Measurements from ENCODE around the gene ART3.

The ART3 gene

DNA sequence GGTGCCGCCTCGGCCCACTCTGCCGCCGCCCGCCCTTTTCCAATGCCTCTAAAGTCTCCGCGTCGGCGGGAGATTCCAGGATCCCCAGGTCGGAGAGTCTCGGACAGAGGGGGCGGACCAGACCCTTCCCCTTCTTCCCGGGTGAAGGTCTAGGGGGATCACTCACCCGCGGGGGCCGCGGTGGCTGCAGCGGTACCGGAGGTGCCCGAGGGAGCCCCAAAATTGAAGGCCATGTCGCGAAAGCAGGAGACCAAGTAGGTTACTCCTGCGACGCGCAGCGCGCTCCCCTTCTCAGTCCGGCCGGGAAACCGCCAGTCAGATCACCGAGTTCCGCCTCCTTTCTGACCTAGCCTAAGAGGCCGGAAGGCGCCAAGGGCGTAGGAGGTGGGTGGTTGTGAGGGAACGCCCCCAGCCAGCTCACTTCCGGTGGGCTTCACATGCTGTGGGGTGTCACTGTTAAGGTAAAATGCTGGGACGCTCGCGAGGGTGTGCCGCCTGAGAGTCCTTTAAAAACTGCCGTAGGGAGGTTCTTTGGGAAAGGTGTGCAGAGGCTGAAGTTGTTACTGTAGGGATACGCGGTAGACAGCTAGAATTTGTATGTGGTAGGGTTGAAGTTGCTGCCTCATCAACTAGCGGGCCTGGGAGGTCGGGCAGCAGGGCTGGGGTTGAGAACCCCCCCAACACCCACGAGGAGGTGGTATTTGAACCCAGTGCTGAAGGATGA is 73.8 kb downstream of the ART3 start, which contains the start of gene NUP54:
TSS of gene NUP54 (minus strand) at position 256 of the 724 bp plus-strand sequence. CDS start at position 233, 23 bp downstream.
- TF ChIP-seq, protein P1, sequence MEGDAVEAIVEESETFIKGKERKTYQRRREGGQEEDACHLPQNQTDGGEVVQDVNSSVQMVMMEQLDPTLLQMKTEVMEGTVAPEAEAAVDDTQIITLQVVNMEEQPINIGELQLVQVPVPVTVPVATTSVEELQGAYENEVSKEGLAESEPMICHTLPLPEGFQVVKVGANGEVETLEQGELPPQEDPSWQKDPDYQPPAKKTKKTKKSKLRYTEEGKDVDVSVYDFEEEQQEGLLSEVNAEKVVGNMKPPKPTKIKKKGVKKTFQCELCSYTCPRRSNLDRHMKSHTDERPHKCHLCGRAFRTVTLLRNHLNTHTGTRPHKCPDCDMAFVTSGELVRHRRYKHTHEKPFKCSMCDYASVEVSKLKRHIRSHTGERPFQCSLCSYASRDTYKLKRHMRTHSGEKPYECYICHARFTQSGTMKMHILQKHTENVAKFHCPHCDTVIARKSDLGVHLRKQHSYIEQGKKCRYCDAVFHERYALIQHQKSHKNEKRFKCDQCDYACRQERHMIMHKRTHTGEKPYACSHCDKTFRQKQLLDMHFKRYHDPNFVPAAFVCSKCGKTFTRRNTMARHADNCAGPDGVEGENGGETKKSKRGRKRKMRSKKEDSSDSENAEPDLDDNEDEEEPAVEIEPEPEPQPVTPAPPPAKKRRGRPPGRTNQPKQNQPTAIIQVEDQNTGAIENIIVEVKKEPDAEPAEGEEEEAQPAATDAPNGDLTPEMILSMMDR (IDR thresholded peaks at IDR 0.05), result no peak

DNA sequence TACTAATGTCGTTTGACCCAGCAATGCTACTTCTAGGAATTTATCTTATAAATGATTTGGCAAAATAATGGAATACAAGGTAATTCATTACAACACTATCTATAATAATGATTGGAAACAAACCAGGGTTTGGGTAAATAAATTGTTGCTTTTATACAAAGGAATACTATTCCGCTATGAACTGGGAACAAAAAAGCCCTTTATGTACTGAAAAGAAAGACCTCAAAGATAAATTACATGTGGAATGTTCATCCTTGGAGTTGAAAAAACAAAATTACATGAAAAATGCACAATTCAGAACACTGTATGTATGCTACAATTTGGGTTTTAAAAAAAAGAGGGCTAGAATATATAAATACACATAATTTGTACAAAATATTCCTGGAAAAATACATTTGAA is 78.8 kb downstream of the ART3 start:
- TF ChIP-seq, protein P1 (IDR thresholded peaks at IDR 0.05), result no peak

DNA sequence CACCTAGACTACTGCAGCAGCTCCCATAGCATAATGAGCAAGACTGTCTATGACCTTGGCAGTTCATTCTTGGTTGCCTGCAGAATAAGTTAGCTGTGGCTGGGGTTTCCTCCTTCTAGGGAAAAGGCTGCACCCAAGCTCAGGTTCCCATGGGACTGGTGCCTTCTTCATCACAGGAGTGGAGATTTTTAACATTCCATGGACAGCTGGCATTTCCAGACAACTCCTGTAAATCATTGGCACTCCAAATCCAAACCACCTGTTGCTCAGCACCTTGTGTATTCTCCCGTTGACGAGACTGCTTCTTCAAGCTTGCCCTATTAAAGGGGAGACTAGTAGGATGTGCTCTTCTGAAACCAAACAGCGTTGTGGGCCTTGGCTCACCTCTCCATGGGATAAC is 81.5 kb downstream of the ART3 start:
- TF ChIP-seq, protein P1 (IDR thresholded peaks at IDR 0.05), result no peak

DNA sequence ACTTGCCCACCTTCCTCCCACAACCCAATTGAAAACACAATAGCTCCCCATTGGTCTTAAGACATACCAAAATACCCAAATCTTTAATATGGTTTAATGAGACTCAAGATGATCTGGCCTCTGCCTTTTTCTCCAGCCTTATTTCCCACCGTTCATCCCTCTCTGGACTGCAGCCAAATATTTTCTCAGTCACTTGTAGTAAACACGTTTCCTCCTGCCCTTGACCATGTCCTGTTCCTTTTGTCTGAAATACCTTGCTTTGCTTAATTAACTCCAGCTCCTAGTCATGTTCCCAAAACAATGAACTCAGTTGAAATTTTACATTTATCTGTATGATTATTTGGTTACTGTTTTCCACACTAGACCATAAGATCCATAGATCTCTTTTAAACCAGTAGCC is 82.1 kb downstream of the ART3 start:
- TF ChIP-seq, protein P1 (IDR thresholded peaks at IDR 0.05), result no peak

DNA sequence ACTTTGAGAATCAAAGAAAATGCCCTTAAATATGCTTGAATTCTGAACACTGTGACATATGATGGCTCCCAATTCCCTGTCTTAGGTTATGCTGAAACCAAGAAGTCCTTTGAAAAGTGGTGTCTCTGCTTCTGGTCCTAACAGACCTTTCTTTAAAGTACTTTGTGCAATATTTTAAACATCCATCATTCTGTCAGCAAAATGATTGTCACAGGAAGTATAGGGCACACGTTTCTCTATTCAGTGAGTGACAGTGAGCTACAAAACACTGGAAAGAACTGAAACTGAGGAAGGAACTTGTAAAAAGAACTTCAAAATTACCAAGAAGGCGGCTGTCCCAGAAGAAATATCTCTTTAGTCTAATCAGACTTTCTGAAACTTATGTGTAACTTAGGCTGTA is 85.8 kb downstream of the ART3 start:
- TF ChIP-seq, protein P1 (IDR thresholded peaks at IDR 0.05), result no peak

Measured in LNCAP (cell line).